IMR-90 (cell line): ENCODE data around the gene ACOT7. TPM values are rescaled to one million over a fixed set of nuclear protein-coding genes. Genes with fewer than 3 reads are reported as not detected.

Source experiments
- ATAC-seq: fragments of 200-7000 bp; cut with Tn5 transposase; 2 replicates; pipeline ENCODE4 v1.9.1; 2020; ENCODE audit warnings: low read depth, mild to moderate bottlenecking, moderate library complexity
- BruUV-seq: library from RNA; stranded (reverse); fragments of 400-500 nt; replicated peaks from 2 replicates; lab custom pipeline; 2021; lab: Mats Ljungman, UMichigan
- CTCF ChIA-PET: fragments of 300-600 bp; formaldehyde crosslinking; extraction: SDS; loops from one replicate; lab custom pipeline; 2021; ENCODE audit warnings: antibody characterized with exemption; lab: Yijun Ruan, JAX
- POLR2A ChIA-PET: fragments of 300-600 bp; sonication (Branson Sonifier 250); formaldehyde crosslinking; loops from one replicate; lab custom pipeline; 2022; ENCODE audit warnings: antibody characterized with exemption; ENCODE audit not compliant: unreplicated experiment; lab: Charles Lee
- DNase-seq: peaks from one replicate; pipeline ENCODE4 v3.0.0; 2013
- H2AFZ ChIP-seq: replicated peaks from 2 replicates; pipeline ENCODE3; 2013; ENCODE audit warnings: low read length, mild to moderate bottlenecking; ENCODE audit not compliant: poor library complexity
- H2AK5ac ChIP-seq: 2 replicates; pipeline ENCODE4 v1.6.1; 2013; ENCODE audit warnings: low read depth, low read length, inconsistent platforms
- H2AK9ac ChIP-seq: replicated peaks from 2 replicates; pipeline ENCODE3; 2013; ENCODE audit warnings: mild to moderate bottlenecking, low read depth, low read length, moderate library complexity; ENCODE audit not compliant: poor library complexity
- H2BK120ac ChIP-seq: 2 replicates; pipeline ENCODE4 v1.6.1; 2013; ENCODE audit warnings: low read depth, low read length, inconsistent platforms
- H2BK15ac ChIP-seq: 3 replicates; pipeline ENCODE4 v1.6.1; 2013; ENCODE audit warnings: low read depth, low read length, inconsistent platforms
- H2BK20ac ChIP-seq: 2 replicates; pipeline ENCODE4 v1.6.1; 2013; ENCODE audit warnings: low read depth, mild to moderate bottlenecking, inconsistent platforms, low read length, moderate library complexity
- H2BK5ac ChIP-seq: 2 replicates; pipeline ENCODE4 v1.6.1; 2013; ENCODE audit warnings: mild to moderate bottlenecking, low read depth, low read length, inconsistent platforms; ENCODE audit not compliant: poor library complexity, severe bottlenecking
- H3K14ac ChIP-seq: replicated peaks from 2 replicates; pipeline ENCODE4 v1.6.1; 2013; ENCODE audit warnings: low read depth, low read length, inconsistent platforms
- H3K18ac ChIP-seq: 2 replicates; pipeline ENCODE4 v1.6.1; 2013; ENCODE audit warnings: low read depth, low read length, control low read depth
- H3K23ac ChIP-seq: 2 replicates; pipeline ENCODE4 v1.6.1; 2013; ENCODE audit warnings: low read depth, low read length, inconsistent platforms
- H3K27ac ChIP-seq: 2 replicates; pipeline ENCODE4 v1.5.1; 2013; ENCODE audit warnings: mild to moderate bottlenecking, control low read depth, low read length; ENCODE audit not compliant: insufficient read depth
- H3K27me3 ChIP-seq: 2 replicates; pipeline ENCODE4 v1.6.1; 2013; ENCODE audit warnings: low read length; ENCODE audit not compliant: control insufficient read depth, insufficient read depth
- H3K36me3 ChIP-seq: 2 replicates; pipeline ENCODE4 v1.6.1; 2013; ENCODE audit warnings: low read length, mixed read lengths; ENCODE audit not compliant: control insufficient read depth, insufficient read depth
- H3K4ac ChIP-seq: 2 replicates; pipeline ENCODE4 v1.6.1; 2013; ENCODE audit warnings: low read depth, low read length, inconsistent platforms
- H3K4me1 ChIP-seq: 2 replicates; pipeline ENCODE4 v1.6.1; 2013; ENCODE audit warnings: low read length, mixed read lengths; ENCODE audit not compliant: control insufficient read depth, insufficient read depth
- H3K4me2 ChIP-seq: 2 replicates; pipeline ENCODE4 v1.6.1; 2013; ENCODE audit warnings: low read depth, mild to moderate bottlenecking, control low read depth, low read length, moderate library complexity
- H3K4me3 ChIP-seq: 2 replicates; pipeline ENCODE4 v1.5.1; 2013; ENCODE audit warnings: low read depth, mild to moderate bottlenecking, control low read depth, low read length, moderate library complexity; ENCODE audit not compliant: insufficient read depth
- H3K56ac ChIP-seq: 2 replicates; pipeline ENCODE4 v1.6.1; 2013; ENCODE audit warnings: low read length, inconsistent platforms; ENCODE audit not compliant: insufficient read depth; ENCODE audit errors: extremely low read depth
- H3K79me1 ChIP-seq, 2 experiments: 2 replicates each; pipeline ENCODE4 v1.6.1; 2013; ENCODE audit warnings: low read length in 2 of 2, inconsistent platforms in 1 of 2, low read depth in 1 of 2
- H3K9ac ChIP-seq: 2 replicates; pipeline ENCODE4 v1.6.1; 2013; ENCODE audit warnings: low read depth, low read length, control low read depth
- H3K9me1 ChIP-seq: 2 replicates; pipeline ENCODE4 v1.6.1; 2013; ENCODE audit warnings: low read length, inconsistent platforms; ENCODE audit not compliant: insufficient read depth
- H3K9me3 ChIP-seq: 2 replicates; pipeline ENCODE4 v1.6.1; 2013; ENCODE audit warnings: low read length; ENCODE audit not compliant: control insufficient read depth, insufficient read depth
- H4K20me1 ChIP-seq: 2 replicates; pipeline ENCODE4 v1.6.1; 2013; ENCODE audit warnings: low read length, inconsistent platforms; ENCODE audit not compliant: insufficient read depth
- H4K5ac ChIP-seq: 2 replicates; pipeline ENCODE4 v1.6.1; 2013; ENCODE audit warnings: mild to moderate bottlenecking, low read depth, low read length, control low read depth
- H4K8ac ChIP-seq, 2 experiments: 2 replicates each; pipeline ENCODE4 v1.6.1; 2013; ENCODE audit warnings: low read depth in 2 of 2, low read length in 2 of 2, control low read depth in 1 of 2, inconsistent platforms in 1 of 2
- H4K91ac ChIP-seq: 2 replicates; pipeline ENCODE4 v1.6.1; 2013; ENCODE audit warnings: low read depth, low read length, inconsistent platforms; ENCODE audit not compliant: insufficient read depth
- BHLHE40 ChIP-seq: fragments of 150-350 bp; IDR thresholded peaks from 2 replicates; pipeline ENCODE4 v1.6.1; 2016; ENCODE audit warnings: mild to moderate bottlenecking, low read depth, low read length
- CEBPB ChIP-seq: IDR thresholded peaks from 2 replicates; pipeline ENCODE4 v1.6.1; 2012; ENCODE audit warnings: low read depth, low read length, improper control_type of control experiment
- CHD1 ChIP-seq: IDR thresholded peaks from 2 replicates; pipeline ENCODE4 v1.6.1; 2012; ENCODE audit warnings: low read depth, low read length, improper control_type of control experiment
- FOS ChIP-seq: fragments of 150-350 bp; IDR thresholded peaks from 2 replicates; pipeline ENCODE4 v1.6.1; 2016; ENCODE audit warnings: low read depth, low read length
- MAFK ChIP-seq: IDR thresholded peaks from 2 replicates; pipeline ENCODE4 v1.6.1; 2012; ENCODE audit warnings: low read depth, low read length, improper control_type of control experiment
- MXI1 ChIP-seq: IDR thresholded peaks from 2 replicates; pipeline ENCODE4 v1.6.1; 2012; ENCODE audit warnings: low read depth, mild to moderate bottlenecking, low read length, moderate library complexity, borderline replicate concordance
- NFE2L2 ChIP-seq: fragments of 150-350 bp; IDR thresholded peaks from 2 replicates; pipeline ENCODE4 v1.6.1; 2016; ENCODE audit warnings: low read depth, mild to moderate bottlenecking, low read length
- POLR2A ChIP-seq: IDR thresholded peaks from 2 replicates; pipeline ENCODE4 v1.6.1; 2012; ENCODE audit warnings: mild to moderate bottlenecking, low read depth, low read length
- RCOR1 ChIP-seq: IDR thresholded peaks from 2 replicates; pipeline ENCODE4 v1.6.1; 2012; ENCODE audit warnings: mild to moderate bottlenecking, low read length, improper control_type of control experiment; ENCODE audit not compliant: insufficient replicate concordance
- SMC3 ChIP-seq: fragments of 150-350 bp; IDR thresholded peaks from 2 replicates; pipeline ENCODE4 v1.6.1; 2016; ENCODE audit warnings: low read depth, mild to moderate bottlenecking, antibody characterized with exemption, low read length, moderate library complexity
- USF2 ChIP-seq: fragments of 150-350 bp; IDR thresholded peaks from 2 replicates; pipeline ENCODE4 v1.6.1; 2017; ENCODE audit warnings: mild to moderate bottlenecking, antibody characterized with exemption, low read length, low read depth
- WGBS, 2 experiments: methylation state at CpG; one replicate each; pipeline versions ENCODE4 v1.1.5 to v1.1.7; 2013; ENCODE audit warnings: missing lambda C conversion rate in 2 of 2; ENCODE audit not compliant: insufficient read length in 1 of 2; ENCODE audit errors: extremely low coverage in 2 of 2; 5-methylcytosine and 5-hydroxymethylcytosine counted together
- dilution Hi-C: fragments of 300-500 bp; cut with HindIII; formaldehyde crosslinking; loops from one replicate; pipeline ENCODE4 v1.14.3; 2018; ENCODE audit warnings: low sequenced_read_pairs; ENCODE audit not compliant: unreplicated experiment
- in situ Hi-C: fragments of 300-500 bp; cut with MboI; formaldehyde crosslinking; loops from 3 replicates; pipeline ENCODE4 v1.14.3; 2019; ENCODE audit warnings: low sequenced_read_pairs, inconsistent platforms, mixed read lengths
- intact Hi-C: fragments of 100-400 bp; cut with micrococcal nuclease; formaldehyde crosslinking; loops from 2 replicates; pipeline ENCODE4 v1.10.0; 2022
- polyA plus RNA-seq, 3 experiments: library from polyadenylated mRNA; depleted of rRNA; stranded (reverse); fragments of >200 nt; gene quantifications; 2 replicates each; pipeline ENCODE4 v1.2.3, GENCODE V29; 2012; ENCODE audit warnings: low replicate concordance in 1 of 3
- total RNA-seq: library from RNA; depleted of rRNA; stranded (reverse); fragments of >200 nt; gene quantifications from 2 replicates; pipeline ENCODE4 v1.2.3, GENCODE V29; 2012
- TF ChIP-seq, protein P1 (sequence below): conservative IDR thresholded peaks from 2 replicates; pipeline ENCODE4 v1.5.1; 2012; ENCODE audit warnings: mild to moderate bottlenecking, low read depth, low read length, improper control_type of control experiment
- TF ChIP-seq, protein P2 (sequence below): fragments of 150-350 bp; IDR thresholded peaks from 2 replicates; pipeline ENCODE4 v1.6.1; 2016; ENCODE audit warnings: low read depth, mild to moderate bottlenecking, low read length, moderate library complexity, borderline replicate concordance

ACOT7 gene
- total and polyA plus RNA-seq, 2 of the 4 experiments (the other 2 are of a cell fraction) = 51.6 to 242 TPM

- 77 to 100% methylated on average over 1 to 5 of the region's 10 CpGs for WGBS, 2 experiments
- Histone ChIP-seq H4K8ac (peak overlapping the region; percentile 77 to 88; a peak in 2 of 4 replicates), H2AK9ac (no peak overlapping the region), H3K9me3 (no peaks in the 10 kb centered on the region), H3K4me3 (no peak overlapping the region), H3K4me2 (no peak overlapping the region), H4K91ac (peak overlapping the region; percentile 11; the same call in 1 of the 2 replicates), H3K4me1 (peaks cover 6% of the 10 kb centered on the region), H3K36me3 (no peaks in the 10 kb centered on the region), H2BK120ac (no peak overlapping the region), H2AFZ (peak overlapping the region; percentile 10), H2BK20ac (no peak overlapping the region), H3K9me1 (peaks cover 4% of the 10 kb centered on the region; the same call in 1 of the 2 replicates), H3K27ac (no peak overlapping the region), H3K27me3 (no peaks in the 10 kb centered on the region), H3K23ac (no peak overlapping the region), H2AK5ac (no peak overlapping the region; the same call in 1 of the 2 replicates), H4K20me1 (peaks cover 4% of the 10 kb centered on the region; the same call in 1 of the 2 replicates), H3K9ac (no peak overlapping the region), H4K5ac (0 out of 2 replicates have a peak overlapping the region, but pooled peaks have one; percentile 29), H3K14ac (no peak overlapping the region), H3K56ac (no peak overlapping the region), H2BK5ac (no peak overlapping the region), H3K79me1 (peaks cover 0 to 48% of the 10 kb centered on the region in 2 experiments; a peak in 3 of 4 replicates), H2BK15ac (no peak overlapping the region), H3K18ac (no peak overlapping the region), H3K4ac (0 out of 2 replicates have a peak overlapping the region, but pooled peaks have one; percentile 14)
- no TSS peak for BruUV-seq
- ChIA-PET POLR2A (no interaction called here), CTCF (no interaction called here)
- no peak for ATAC-seq
- intact Hi-C loops (no loop called here), dilution Hi-C loops (no loop called here), in situ Hi-C loops (no loop called here)
- TF ChIP-seq MAFK (no peak), BHLHE40 (no peak), NFE2L2 (no peak), CHD1 (no peak), CEBPB (no peak), SMC3 (no peak), USF2 (no peak), MXI1 (no peak), POLR2A (no peak), RCOR1 (no peak), FOS (no peak)
- TF ChIP-seq, protein P1, sequence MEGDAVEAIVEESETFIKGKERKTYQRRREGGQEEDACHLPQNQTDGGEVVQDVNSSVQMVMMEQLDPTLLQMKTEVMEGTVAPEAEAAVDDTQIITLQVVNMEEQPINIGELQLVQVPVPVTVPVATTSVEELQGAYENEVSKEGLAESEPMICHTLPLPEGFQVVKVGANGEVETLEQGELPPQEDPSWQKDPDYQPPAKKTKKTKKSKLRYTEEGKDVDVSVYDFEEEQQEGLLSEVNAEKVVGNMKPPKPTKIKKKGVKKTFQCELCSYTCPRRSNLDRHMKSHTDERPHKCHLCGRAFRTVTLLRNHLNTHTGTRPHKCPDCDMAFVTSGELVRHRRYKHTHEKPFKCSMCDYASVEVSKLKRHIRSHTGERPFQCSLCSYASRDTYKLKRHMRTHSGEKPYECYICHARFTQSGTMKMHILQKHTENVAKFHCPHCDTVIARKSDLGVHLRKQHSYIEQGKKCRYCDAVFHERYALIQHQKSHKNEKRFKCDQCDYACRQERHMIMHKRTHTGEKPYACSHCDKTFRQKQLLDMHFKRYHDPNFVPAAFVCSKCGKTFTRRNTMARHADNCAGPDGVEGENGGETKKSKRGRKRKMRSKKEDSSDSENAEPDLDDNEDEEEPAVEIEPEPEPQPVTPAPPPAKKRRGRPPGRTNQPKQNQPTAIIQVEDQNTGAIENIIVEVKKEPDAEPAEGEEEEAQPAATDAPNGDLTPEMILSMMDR = no peak
- TF ChIP-seq, protein P2, sequence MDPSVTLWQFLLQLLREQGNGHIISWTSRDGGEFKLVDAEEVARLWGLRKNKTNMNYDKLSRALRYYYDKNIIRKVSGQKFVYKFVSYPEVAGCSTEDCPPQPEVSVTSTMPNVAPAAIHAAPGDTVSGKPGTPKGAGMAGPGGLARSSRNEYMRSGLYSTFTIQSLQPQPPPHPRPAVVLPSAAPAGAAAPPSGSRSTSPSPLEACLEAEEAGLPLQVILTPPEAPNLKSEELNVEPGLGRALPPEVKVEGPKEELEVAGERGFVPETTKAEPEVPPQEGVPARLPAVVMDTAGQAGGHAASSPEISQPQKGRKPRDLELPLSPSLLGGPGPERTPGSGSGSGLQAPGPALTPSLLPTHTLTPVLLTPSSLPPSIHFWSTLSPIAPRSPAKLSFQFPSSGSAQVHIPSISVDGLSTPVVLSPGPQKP = no peak
- peak; percentile 42 for DNase-seq
Observed at GRCh38 chr1:6386371-6386949, 7.1 kb downstream of the ACOT7 start.
